Peyer's patch (tissue), 4 donors: Measurements from ENCODE around the gene SMG9. TPM values are rescaled to one million over a fixed set of nuclear protein-coding genes. Genes with fewer than 3 reads are reported as not detected.

Experiments used
- DNase-seq, 3 donors: peaks; one replicate each; pipeline ENCODE4 v3.0.0-alpha.2; 2017 to 2019
- H3K27ac ChIP-seq, 4 donors: fragments of 200-600 bp; sonication (generic); one replicate each; pipeline ENCODE4 v1.5.1; 2016 to 2019
- H3K27me3 ChIP-seq, 2 donors: fragments of 200-600 bp; sonication (generic); one replicate each; pipeline ENCODE4 v1.5.1; 2019
- H3K36me3 ChIP-seq, 3 donors: fragments of 200-600 bp; sonication (generic); one replicate each; pipeline ENCODE4 v1.5.1; 2016 to 2019
- H3K4me1 ChIP-seq, 4 donors: fragments of 200-600 bp; sonication (generic); one replicate each; pipeline ENCODE4 v1.5.1; 2016 to 2019
- H3K4me3 ChIP-seq, 4 donors: fragments of 200-600 bp; sonication (generic); 1 replicate in 3 of 4; 2 replicates in 1 of 4; pipeline ENCODE4 v1.5.1; 2016 to 2019; ENCODE audit warnings: mild to moderate bottlenecking in 1 of 4
- H3K9me3 ChIP-seq, 4 donors: fragments of 200-600 bp; sonication (generic); one replicate each; pipeline ENCODE4 v1.5.1; 2016 to 2019; ENCODE audit warnings: mild to moderate bottlenecking in 1 of 4
- CTCF ChIP-seq, 6 experiments: fragments of 450-650 bp in 4 of 6; fragments of 200-600 bp in 2 of 6; sonication (generic) in 1 of 6; IDR thresholded peaks; one replicate each; pipeline ENCODE4 v1.5.1; 2017 to 2019; ENCODE audit warnings: antibody characterized with exemption in 6 of 6, mild to moderate bottlenecking in 3 of 6, moderate library complexity in 1 of 6
- POLR2A ChIP-seq, 2 donors: fragments of 450-650 bp; IDR thresholded peaks; one replicate each; pipeline ENCODE4 v1.5.1; 2017; ENCODE audit warnings: antibody characterized with exemption in 2 of 2, mild to moderate bottlenecking in 2 of 2, moderate library complexity in 2 of 2
- total RNA-seq, 4 donors: library from RNA; depleted of rRNA; stranded (reverse); fragments of >200 nt; gene quantifications; one replicate each; pipeline ENCODE4 v1.1.0, GENCODE V29; 2016

The SMG9 gene
- total RNA-seq, 4 donors from 2014 or later: 25.0 to 56.1 (median 40.8) TPM

DNA sequence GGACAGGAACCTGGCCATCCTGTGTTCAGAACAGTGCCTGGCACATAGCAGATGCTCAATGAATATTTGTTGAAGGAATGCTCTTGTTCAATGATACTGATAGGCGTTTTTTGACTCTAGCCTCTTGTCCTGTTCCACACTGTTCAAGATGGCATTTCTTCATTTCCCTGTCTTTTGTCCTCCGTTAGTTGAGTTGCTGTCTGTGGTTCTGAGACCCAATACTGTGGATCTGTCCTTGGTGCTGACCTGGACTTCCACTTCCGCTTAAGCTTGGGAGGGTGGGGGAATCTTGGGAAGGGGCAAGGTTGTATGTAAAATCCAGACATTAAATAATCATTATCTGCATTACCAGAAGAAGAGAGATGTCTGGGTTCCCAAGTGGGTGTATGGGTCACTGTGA, 34.3 kb upstream of the SMG9 start:
- H3K4me1 ChIP-seq: peaks cover 0 to 11% (median 10%) of the 10 kb centered on the region in 4 donors
- no peaks in the 10 kb centered on the region for H3K9me3 ChIP-seq
- DNase-seq: no peak
- no peak overlapping the region for H3K27ac ChIP-seq
- no peak overlapping the region for H3K4me3 ChIP-seq
- H3K36me3 ChIP-seq: no peaks in the 10 kb centered on the region
- TF ChIP-seq POLR2A (IDR thresholded peaks at IDR 0.05) (no peak), CTCF (IDR thresholded peaks at IDR 0.05) (no peak)
- H3K27me3 ChIP-seq: no peaks in the 10 kb centered on the region

DNA sequence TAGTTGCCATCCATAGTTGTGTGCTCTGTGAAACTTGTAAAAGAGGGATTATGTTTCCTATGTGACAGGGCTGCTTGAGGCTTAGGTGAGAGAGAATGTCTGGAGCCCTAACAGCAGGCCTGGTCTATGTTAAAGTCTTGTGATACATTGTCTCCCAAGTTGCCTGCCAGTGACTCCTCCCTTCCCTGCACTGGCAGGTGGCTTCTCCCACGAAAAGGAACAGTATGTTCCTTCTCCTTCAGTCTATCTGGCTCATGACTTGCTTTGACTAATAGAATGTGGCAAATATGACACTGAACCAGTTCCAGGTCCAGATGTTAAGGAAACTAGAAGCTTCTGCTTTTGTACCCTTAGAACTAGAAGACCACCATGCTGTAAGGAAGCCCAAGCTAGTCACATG, 31.9 kb upstream of the SMG9 start:
- Histone ChIP-seq H3K4me1 (peaks cover 0 to 20% (median 10%) of the 10 kb centered on the region in 4 donors), H3K9me3 (no peaks in the 10 kb centered on the region), H3K27ac (no peak overlapping the region), H3K36me3 (no peaks in the 10 kb centered on the region), H3K4me3 (no peak overlapping the region), H3K27me3 (no peaks in the 10 kb centered on the region)
- TF ChIP-seq POLR2A (IDR thresholded peaks at IDR 0.05): no peak
- TF ChIP-seq CTCF (IDR thresholded peaks at IDR 0.05): no peak
- DNase-seq: no peak

DNA sequence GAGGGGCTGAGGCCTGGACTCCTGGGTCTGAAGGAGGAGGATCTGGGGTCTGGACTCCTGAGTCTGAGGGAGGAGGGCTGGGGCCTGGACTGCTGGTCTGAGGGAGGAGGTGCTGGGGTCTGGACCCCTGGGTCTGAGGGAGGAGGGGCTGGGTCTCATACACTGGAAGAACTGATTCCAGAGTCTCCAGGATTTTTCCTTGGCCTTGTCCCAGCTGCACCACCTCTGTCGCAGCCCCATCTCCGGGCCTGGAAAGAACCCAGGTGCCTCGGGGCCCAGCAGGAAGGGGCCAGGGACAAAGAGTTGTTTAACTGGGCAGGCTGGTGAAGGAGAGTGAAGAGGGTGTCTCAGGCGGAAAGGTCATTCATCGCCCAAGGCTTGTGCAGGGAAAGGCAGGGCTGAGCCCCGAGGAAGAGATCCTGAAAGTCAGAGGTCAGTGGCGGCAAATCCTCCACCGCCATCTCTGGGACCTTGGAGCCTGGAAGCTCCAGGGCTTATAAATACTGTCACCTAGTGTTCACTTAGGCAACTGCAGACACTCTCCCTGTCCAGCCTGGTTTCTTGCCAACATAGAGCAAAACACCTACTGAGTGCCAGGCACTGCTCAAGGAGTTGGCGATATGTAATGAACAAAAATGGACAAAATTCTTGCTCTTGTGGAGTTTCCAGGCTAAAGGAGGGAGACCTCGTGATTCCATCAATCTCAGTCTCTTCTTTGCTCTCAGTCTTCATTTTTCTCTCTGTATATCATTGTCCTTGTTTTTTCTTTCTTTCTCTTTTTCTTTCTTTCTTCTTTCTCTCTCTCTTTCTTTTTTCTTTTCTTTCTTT, 30.4 kb upstream of the SMG9 start:
- peaks cover 0 to 32% (median 13%) of the 10 kb centered on the region in 4 donors for H3K4me1 ChIP-seq
- peak overlapping the region; percentile 28 to 93 (median 56) for H3K27ac ChIP-seq
- H3K4me3 ChIP-seq: no peak overlapping the region
- no peaks in the 10 kb centered on the region for H3K36me3 ChIP-seq
- H3K9me3 ChIP-seq: no peaks in the 10 kb centered on the region
- peak; percentile 52 to 81 (median 61) for DNase-seq
- no peaks in the 10 kb centered on the region for H3K27me3 ChIP-seq
- TF ChIP-seq POLR2A (IDR thresholded peaks at IDR 0.05) (no peak), CTCF (IDR thresholded peaks at IDR 0.05) (peak; percentile 96 to 98 (median 98))

- Histone ChIP-seq H3K27ac (peak overlapping the region; percentile 28 to 93 (median 56)), H3K4me3 (no peak overlapping the region), H3K9me3 (no peaks in the 10 kb centered on the region), H3K36me3 (no peaks in the 10 kb centered on the region), H3K27me3 (no peaks in the 10 kb centered on the region), H3K4me1 (peaks cover 2 to 40% (median 13%) of the 10 kb centered on the region in 4 donors)
- TF ChIP-seq POLR2A (IDR thresholded peaks at IDR 0.05) (no peak), CTCF (IDR thresholded peaks at IDR 0.05) (no peak)
- DNase-seq: peak in 2 of 3 donors; percentile 61 to 82
These were observed 29.6 kb upstream of the SMG9 start for GRCh38 chr19:43784241-43784980.

GRCh38 chr19:43783636-43784035, 28.9 kb upstream of the SMG9 start:
- Histone ChIP-seq H3K36me3 (no peaks in the 10 kb centered on the region), H3K4me1 (peaks cover 4 to 48% (median 13%) of the 10 kb centered on the region in 4 donors), H3K27me3 (no peaks in the 10 kb centered on the region), H3K9me3 (no peaks in the 10 kb centered on the region), H3K4me3 (no peak overlapping the region), H3K27ac (peak overlapping the region in 2 of 4 donors; percentile 78 to 93)
- DNase-seq: no peak
- no peak for TF ChIP-seq POLR2A (IDR thresholded peaks at IDR 0.05)
- TF ChIP-seq CTCF (IDR thresholded peaks at IDR 0.05): no peak
